ENCODE data around the gene NAV3. TPM values are rescaled to one million over a fixed set of nuclear protein-coding genes. Genes with fewer than 3 reads are reported as not detected.

NAV3 gene
- polyA plus RNA-seq, 1 of the 3 experiments (the other 2 are of a cell fraction): 10.5 TPM

GRCh38 chr12:77916276-77916675, 85.6 kb downstream of the NAV3 start:
- no peak for DNase-seq
- no peak overlapping the region for H3K4me3 ChIP-seq (ENCODE audit: low read depth in 2 of 2, low read length in 1 of 2)
- H3K79me2 ChIP-seq (ENCODE audit: insufficient read depth): no peaks in the 10 kb centered on the region
- H3K36me3 ChIP-seq (replicated peaks in 1 of 2; ENCODE audit: control insufficient read depth in 1 of 2, insufficient read depth in 2 of 2, low read length in 1 of 2): no peaks in the 10 kb centered on the region
- no peaks in the 10 kb centered on the region for H4K20me1 ChIP-seq (ENCODE audit: insufficient read depth)
- TF ChIP-seq FOXM1 (IDR thresholded peaks at IDR 0.05; ENCODE audit: low read depth): no peak
- TF ChIP-seq TAF1 (IDR thresholded peaks at IDR 0.05; ENCODE audit: borderline replicate concordance, low read depth, low read length): no peak
- no peak overlapping the region for H3K4me2 ChIP-seq
- H3K9ac ChIP-seq: no peak overlapping the region
- H3K27me3 ChIP-seq (ENCODE audit: insufficient read depth): no peaks in the 10 kb centered on the region
- H3K4me1 ChIP-seq (ENCODE audit: control insufficient read depth in 1 of 2, insufficient read depth in 2 of 2, low read depth in 1 of 2, low read length in 1 of 2): peaks cover 0 to 6% of the 10 kb centered on the region in 2 experiments; a peak in 2 of 4 replicates
- ChIA-PET CTCF (interaction anchor here (1.2 to 1.4 kb wide), 3 partner anchors 9 to 191 kb away, joined by 3 to 10 read pairs (median 5); no protein-coding TSS in a partner anchor), POLR2A (no interaction called here)
- WGBS (ENCODE audit: low lambda C conversion rate): 42% methylated on average over 2 of the region's 2 CpGs
- H3F3A ChIP-seq (replicated peaks; ENCODE audit: insufficient read depth): peaks cover 5% of the 10 kb centered on the region
- H3K27ac ChIP-seq (ENCODE audit: low read depth in 2 of 2, low read length in 1 of 2): no peak overlapping the region
- H3K9me2 ChIP-seq: no peaks in the 10 kb centered on the region
- H2AFZ ChIP-seq (ENCODE audit: low read depth): no peak overlapping the region
- H3K9me3 ChIP-seq: no peaks in the 10 kb centered on the region

- WGBS (ENCODE audit: low lambda C conversion rate): 48% methylated on average over 3 of the region's 3 CpGs
- Histone ChIP-seq H3K9ac (no peak overlapping the region), H3K4me2 (no peak overlapping the region), H3K79me2 (ENCODE audit: insufficient read depth) (no peaks in the 10 kb centered on the region), H2AFZ (ENCODE audit: low read depth) (no peak overlapping the region), H3K9me3 (no peaks in the 10 kb centered on the region), H3K9me2 (no peaks in the 10 kb centered on the region), H3K27ac (ENCODE audit: low read depth in 2 of 2, low read length in 1 of 2) (no peak overlapping the region), H3K4me1 (ENCODE audit: control insufficient read depth in 1 of 2, insufficient read depth in 2 of 2, low read depth in 1 of 2, low read length in 1 of 2) (peaks cover 0 to 6% of the 10 kb centered on the region in 2 experiments; a peak in 2 of 4 replicates), H3F3A (replicated peaks; ENCODE audit: insufficient read depth) (peaks cover 5% of the 10 kb centered on the region), H3K27me3 (ENCODE audit: insufficient read depth) (no peaks in the 10 kb centered on the region), H4K20me1 (ENCODE audit: insufficient read depth) (no peaks in the 10 kb centered on the region), H3K4me3 (ENCODE audit: low read depth in 2 of 2, low read length in 1 of 2) (no peak overlapping the region), H3K36me3 (replicated peaks in 1 of 2; ENCODE audit: control insufficient read depth in 1 of 2, insufficient read depth in 2 of 2, low read length in 1 of 2) (no peaks in the 10 kb centered on the region)
- TF ChIP-seq TAF1 (IDR thresholded peaks at IDR 0.05; ENCODE audit: borderline replicate concordance, low read depth, low read length): no peak
- TF ChIP-seq FOXM1 (IDR thresholded peaks at IDR 0.05; ENCODE audit: low read depth): no peak
- no peak for TF ChIP-seq NRF1 (IDR thresholded peaks at IDR 0.05; ENCODE audit: low read depth, low read length)
- no peak for TF ChIP-seq CHD2 (IDR thresholded peaks at IDR 0.05; ENCODE audit: low read length, partially characterized antibody)
- TF ChIP-seq MEF2A (IDR thresholded peaks at IDR 0.05; ENCODE audit: borderline replicate concordance, low read depth): no peak
- no peak for TF ChIP-seq MXI1 (IDR thresholded peaks at IDR 0.05; ENCODE audit: low read depth, low read length)
- TF ChIP-seq GABPA (IDR thresholded peaks at IDR 0.05; ENCODE audit: low read depth): no peak
- no peak for DNase-seq
- ChIA-PET POLR2A (no interaction called here), CTCF (interaction anchor here (1.2 to 1.4 kb wide), 2 partner anchors 8 to 10 kb away, joined by 3 to 5 read pairs; no protein-coding TSS in a partner anchor)
These were observed 87.4 kb downstream of the NAV3 start for GRCh38 chr12:77918046-77918445.

GRCh38 chr12:77919450-77919849, 88.8 kb downstream of the NAV3 start:
- H3K4me2 ChIP-seq: no peak overlapping the region
- H3K27me3 ChIP-seq (ENCODE audit: insufficient read depth): no peaks in the 10 kb centered on the region
- 58% methylated on average over 3 of the region's 3 CpGs for WGBS (ENCODE audit: low lambda C conversion rate)
- ChIA-PET POLR2A (no interaction called here), CTCF (no interaction called here)
- no peak overlapping the region for H3K4me3 ChIP-seq (ENCODE audit: low read depth in 2 of 2, low read length in 1 of 2)
- no peaks in the 10 kb centered on the region for H4K20me1 ChIP-seq (ENCODE audit: insufficient read depth)
- peaks cover 3 to 13% of the 10 kb centered on the region in 2 experiments for H3K4me1 ChIP-seq (ENCODE audit: control insufficient read depth in 1 of 2, insufficient read depth in 2 of 2, low read depth in 1 of 2, low read length in 1 of 2)
- H3K27ac ChIP-seq (ENCODE audit: low read depth in 2 of 2, low read length in 1 of 2): no peak overlapping the region
- H3K36me3 ChIP-seq (replicated peaks in 1 of 2; ENCODE audit: control insufficient read depth in 1 of 2, insufficient read depth in 2 of 2, low read length in 1 of 2): no peaks in the 10 kb centered on the region
- no peak for DNase-seq
- no peaks in the 10 kb centered on the region for H3K9me3 ChIP-seq
- H3K9ac ChIP-seq: no peak overlapping the region
- peaks cover 12% of the 10 kb centered on the region for H3F3A ChIP-seq (replicated peaks; ENCODE audit: insufficient read depth)
- TF ChIP-seq TAF1 (IDR thresholded peaks at IDR 0.05; ENCODE audit: borderline replicate concordance, low read depth, low read length) (no peak), ZBTB33 (IDR thresholded peaks at IDR 0.05; ENCODE audit: borderline replicate concordance, low read depth) (no peak), USF2 (IDR thresholded peaks at IDR 0.05; ENCODE audit: borderline replicate concordance, low read depth, low read length) (no peak), EZH2phosphoT487 (IDR thresholded peaks at IDR 0.05; ENCODE audit: borderline replicate concordance, low read depth) (no peak), SMC3 (IDR thresholded peaks at IDR 0.05; ENCODE audit: low read depth, low read length) (no peak), RAD21 (IDR thresholded peaks at IDR 0.05; ENCODE audit: low read length) (no peak), NFIC (IDR thresholded peaks at IDR 0.05; ENCODE audit: borderline replicate concordance) (no peak)
- H3K79me2 ChIP-seq (ENCODE audit: insufficient read depth): no peaks in the 10 kb centered on the region
- no peak overlapping the region for H2AFZ ChIP-seq (ENCODE audit: low read depth)
- H3K9me2 ChIP-seq: no peaks in the 10 kb centered on the region
